ENCODE results near the gene HACE1.
"Not testable (repeated sequence)": the region's sequence is repeated elsewhere in the genome, so short reads cannot be mapped to it uniquely, and the experiment has no call there.

Gene HACE1

GRCh38 chr6:104739124-104739523, 120.6 kb downstream of the HACE1 start:
- in situ Hi-C loops (cut with MboI; ENCODE audit: low sequenced_read_pairs): not testable (repeated sequence)

- in situ Hi-C loops (cut with MboI; ENCODE audit: low sequenced_read_pairs): not testable (repeated sequence)
These were observed 122.2 kb downstream of the HACE1 start for GRCh38 chr6:104737567-104737966.

GRCh38 chr6:104736545-104736944, 123.2 kb downstream of the HACE1 start:
- in situ Hi-C loops (cut with MboI; ENCODE audit: low sequenced_read_pairs): no loop called here

- in situ Hi-C loops (cut with MboI; ENCODE audit: low sequenced_read_pairs): no loop called here
These were observed 129.3 kb downstream of the HACE1 start for GRCh38 chr6:104730450-104730849.

GRCh38 chr6:104729433-104729832, 130.3 kb downstream of the HACE1 start:
- in situ Hi-C loops (cut with MboI; ENCODE audit: low sequenced_read_pairs): no loop called here

- in situ Hi-C loops (cut with MboI; ENCODE audit: low sequenced_read_pairs): no loop called here
These were observed 131.3 kb downstream of the HACE1 start for GRCh38 chr6:104728448-104728847.

GRCh38 chr6:104718672-104719071, 141.0 kb downstream of the HACE1 start:
- in situ Hi-C loops (cut with MboI; ENCODE audit: low sequenced_read_pairs): no loop called here

- in situ Hi-C loops (cut with MboI; ENCODE audit: low sequenced_read_pairs): no loop called here
These were observed 142.9 kb downstream of the HACE1 start for GRCh38 chr6:104716858-104717257.

- in situ Hi-C loops (cut with MboI; ENCODE audit: low sequenced_read_pairs): no loop called here
These were observed 144.9 kb downstream of the HACE1 start for GRCh38 chr6:104714796-104715195.

- in situ Hi-C loops (cut with MboI; ENCODE audit: low sequenced_read_pairs): no loop called here
These were observed 145.7 kb downstream of the HACE1 start for GRCh38 chr6:104713982-104714381.

- in situ Hi-C loops (cut with MboI; ENCODE audit: low sequenced_read_pairs): no loop called here
These were observed 148.3 kb downstream of the HACE1 start for GRCh38 chr6:104711371-104711770.

GRCh38 chr6:104710543-104711335, 149.0 kb downstream of the HACE1 start:
- in situ Hi-C loops (cut with MboI; ENCODE audit: low sequenced_read_pairs): no loop called here

GRCh38 chr6:104705916-104706442, 153.7 kb downstream of the HACE1 start:
- in situ Hi-C loops (cut with MboI; ENCODE audit: low sequenced_read_pairs): no loop called here

- in situ Hi-C loops (cut with MboI; ENCODE audit: low sequenced_read_pairs): no loop called here
These were observed 154.5 kb downstream of the HACE1 start for GRCh38 chr6:104705095-104705707.

- in situ Hi-C loops (cut with MboI; ENCODE audit: low sequenced_read_pairs): no loop called here
These were observed 155.5 kb downstream of the HACE1 start for GRCh38 chr6:104704191-104704590.

GRCh38 chr6:104702126-104702841, 157.4 kb downstream of the HACE1 start:
- in situ Hi-C loops (cut with MboI; ENCODE audit: low sequenced_read_pairs): no loop called here

- in situ Hi-C loops (cut with MboI; ENCODE audit: low sequenced_read_pairs): no loop called here
These were observed 159.1 kb downstream of the HACE1 start for GRCh38 chr6:104700371-104701185.

GRCh38 chr6:104699593-104700329, 160.0 kb downstream of the HACE1 start:
- in situ Hi-C loops (cut with MboI; ENCODE audit: low sequenced_read_pairs): no loop called here

- in situ Hi-C loops (cut with MboI; ENCODE audit: low sequenced_read_pairs): no loop called here
These were observed 160.7 kb downstream of the HACE1 start for GRCh38 chr6:104698979-104699378.

GRCh38 chr6:104692008-104692407, 167.7 kb downstream of the HACE1 start:
- in situ Hi-C loops (cut with MboI; ENCODE audit: low sequenced_read_pairs): no loop called here

Measured in HL-60/S4 treated with phorbol 12-myristate 13-acetate at 8.2 ng/mL for 4 days and 3 days (cell line).